GM10847 (cell line): Measurements from ENCODE around the gene PLXDC2.

Experiments
- POLR2A ChIP-seq: IDR thresholded peaks from 2 replicates; pipeline ENCODE4 v1.6.1; 2011; ENCODE audit not compliant: insufficient read length; ENCODE audit errors: extremely low read depth

The PLXDC2 gene

GRCh38 chr10:20105236-20105635 is 289.0 kb downstream of the PLXDC2 start:
- no peak for TF ChIP-seq POLR2A

- no peak for TF ChIP-seq POLR2A
These were observed 289.7 kb downstream of the PLXDC2 start for GRCh38 chr10:20105931-20106330.

- TF ChIP-seq POLR2A = no peak
These were observed 291.8 kb downstream of the PLXDC2 start for GRCh38 chr10:20108021-20108420.

- no peak for TF ChIP-seq POLR2A
These were observed 293.4 kb downstream of the PLXDC2 start for GRCh38 chr10:20109613-20110012.

GRCh38 chr10:20110125-20111100 is 294.2 kb downstream of the PLXDC2 start:
- no peak for TF ChIP-seq POLR2A

- TF ChIP-seq POLR2A = no peak
These were observed 297.9 kb downstream of the PLXDC2 start for GRCh38 chr10:20114179-20114578.

GRCh38 chr10:20115894-20116293 is 299.7 kb downstream of the PLXDC2 start:
- no peak for TF ChIP-seq POLR2A

GRCh38 chr10:20117471-20117870 is 301.2 kb downstream of the PLXDC2 start:
- TF ChIP-seq POLR2A = no peak

- TF ChIP-seq POLR2A = no peak
These were observed 301.9 kb downstream of the PLXDC2 start for GRCh38 chr10:20118119-20118518.

GRCh38 chr10:20128811-20129210 is 312.6 kb downstream of the PLXDC2 start:
- TF ChIP-seq POLR2A = no peak

GRCh38 chr10:20132816-20133215 is 316.6 kb downstream of the PLXDC2 start:
- no peak for TF ChIP-seq POLR2A

GRCh38 chr10:20133669-20134189 is 317.5 kb downstream of the PLXDC2 start:
- no peak for TF ChIP-seq POLR2A

- TF ChIP-seq POLR2A = no peak
These were observed 326.1 kb downstream of the PLXDC2 start for GRCh38 chr10:20142311-20142710.

- no peak for TF ChIP-seq POLR2A
These were observed 328.0 kb downstream of the PLXDC2 start for GRCh38 chr10:20144268-20144667.

GRCh38 chr10:20146004-20146403 is 329.8 kb downstream of the PLXDC2 start:
- no peak for TF ChIP-seq POLR2A

GRCh38 chr10:20147684-20148083 is 331.5 kb downstream of the PLXDC2 start:
- TF ChIP-seq POLR2A = no peak
